Effector CD8-positive, alpha-beta T cell (primary cell): Measurements from ENCODE around the gene GALNT10.

Experiments
- DNase-seq: peaks from one replicate; lab custom pipeline; 2025; lab: John Stamatoyannopoulos, UW

GALNT10 gene

GRCh38 chr5:154406826-154407225 lies 216.3 kb downstream of the GALNT10 start:
- no peak for DNase-seq

GRCh38 chr5:154408811-154409210 lies 218.3 kb downstream of the GALNT10 start:
- no peak for DNase-seq

DNA sequence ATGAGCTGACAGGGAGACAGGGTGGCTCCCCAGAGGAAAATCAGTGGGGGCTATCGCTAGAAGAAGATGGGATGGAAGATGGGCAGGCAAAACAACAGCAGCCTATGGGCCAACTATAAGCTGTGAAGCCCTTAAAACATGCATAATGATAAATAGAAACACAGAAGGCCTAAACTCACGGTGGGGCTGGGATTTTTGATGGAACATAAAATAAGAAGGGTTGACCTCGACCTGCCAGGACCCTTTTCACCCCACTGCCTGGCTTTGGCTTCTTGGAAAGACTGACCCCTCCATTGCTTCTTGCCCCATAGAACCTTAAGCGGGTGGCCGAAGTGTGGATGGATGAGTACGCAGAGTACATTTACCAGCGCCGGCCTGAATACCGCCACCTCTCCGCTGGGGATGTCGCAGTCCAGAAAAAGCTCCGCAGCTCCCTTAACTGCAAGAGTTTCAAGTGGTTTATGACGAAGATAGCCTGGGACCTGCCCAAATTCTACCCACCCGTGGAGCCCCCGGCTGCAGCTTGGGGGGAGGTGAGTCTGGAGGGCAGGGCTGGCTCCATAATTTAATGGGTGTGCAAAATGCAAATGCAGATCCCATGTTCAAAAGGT lies 218.8 kb downstream of the GALNT10 start:
- DNase-seq = no peak

- no peak for DNase-seq
These were observed 219.5 kb downstream of the GALNT10 start for GRCh38 chr5:154410008-154410407.

- no peak for DNase-seq
These were observed 220.3 kb downstream of the GALNT10 start for GRCh38 chr5:154410786-154411185.

DNA sequence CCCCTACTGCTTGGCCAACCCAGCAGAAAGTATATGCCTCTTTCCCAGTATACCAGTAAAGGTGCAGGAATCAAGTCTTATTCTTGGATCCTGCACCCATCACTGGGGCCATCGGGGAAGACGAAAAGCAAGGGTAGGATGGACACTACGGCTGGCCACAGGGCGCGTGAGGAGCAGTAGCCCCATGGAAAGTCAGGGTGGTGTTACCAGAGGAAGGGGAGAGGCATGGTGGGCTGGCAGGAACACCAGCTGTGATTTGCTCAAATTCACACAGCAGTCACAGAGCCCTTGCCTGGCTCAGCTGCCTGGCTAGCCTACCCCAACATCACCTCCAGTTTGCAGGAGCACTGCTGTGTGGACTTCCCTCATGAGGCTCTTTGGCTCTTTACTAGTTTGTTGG lies 220.8 kb downstream of the GALNT10 start:
- no peak for DNase-seq

DNA sequence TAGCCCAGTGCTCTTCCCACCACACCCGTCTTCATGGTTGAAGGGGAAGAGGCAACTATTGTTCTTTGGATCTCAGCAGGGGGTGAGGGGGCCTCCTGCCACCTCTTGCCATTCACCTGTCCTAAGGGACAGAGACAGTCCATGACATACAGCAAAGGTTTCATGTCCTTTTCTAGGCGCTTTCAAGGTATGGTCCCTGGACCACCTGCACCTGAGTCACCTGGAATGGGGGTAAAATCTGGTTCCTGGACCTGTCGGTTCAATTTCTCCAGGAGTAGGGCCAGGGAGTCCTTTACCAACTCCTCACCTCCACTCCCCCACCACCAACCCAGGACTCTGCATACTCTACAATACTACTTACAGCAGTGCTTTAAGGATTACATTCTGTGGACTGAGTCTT lies 221.8 kb downstream of the GALNT10 start:
- DNase-seq = no peak

DNA sequence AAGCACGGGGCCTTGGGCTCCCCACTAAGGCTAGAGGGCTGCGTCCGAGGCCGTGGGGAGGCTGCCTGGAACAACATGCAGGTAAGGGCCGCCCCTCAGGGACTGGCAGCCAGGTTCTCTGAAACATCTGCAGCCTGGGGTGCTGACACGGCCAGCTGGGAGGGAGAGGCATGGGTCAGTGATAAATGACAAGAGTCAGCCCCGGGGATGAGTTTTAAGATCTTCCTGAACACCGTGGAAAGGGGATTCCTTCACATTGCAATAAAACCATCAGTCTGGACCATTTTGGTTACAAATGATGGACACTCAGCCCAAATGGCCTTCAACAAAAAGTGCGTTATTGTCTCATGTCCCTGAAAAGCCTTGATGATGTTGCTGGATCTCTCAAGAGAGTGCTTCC lies 222.4 kb downstream of the GALNT10 start:
- DNase-seq = no peak

GRCh38 chr5:154415114-154415513 lies 224.6 kb downstream of the GALNT10 start:
- no peak for DNase-seq

DNA sequence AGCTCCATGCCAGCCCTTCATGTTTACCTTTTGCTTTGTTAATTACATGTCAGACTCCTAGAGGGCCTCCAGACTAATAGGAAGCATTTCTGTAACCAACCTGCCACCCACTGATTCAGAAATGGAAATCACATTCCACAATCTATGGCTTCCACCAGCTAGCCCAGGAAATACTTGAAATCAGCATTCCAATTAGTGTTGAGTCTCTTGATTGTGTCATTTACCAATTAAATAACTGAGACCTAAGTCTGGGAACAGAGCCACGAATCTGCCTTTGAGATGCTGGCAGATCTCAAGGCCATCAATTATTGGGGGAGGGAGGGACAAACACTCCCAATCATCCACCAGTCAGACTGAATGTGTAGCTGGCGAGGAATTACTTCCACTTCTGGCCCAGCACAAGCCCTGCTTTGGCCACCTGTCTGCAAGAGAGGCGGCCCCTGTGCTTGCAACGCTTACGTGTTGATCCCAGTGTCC lies 227.8 kb downstream of the GALNT10 start:
- DNase-seq = no peak

DNA sequence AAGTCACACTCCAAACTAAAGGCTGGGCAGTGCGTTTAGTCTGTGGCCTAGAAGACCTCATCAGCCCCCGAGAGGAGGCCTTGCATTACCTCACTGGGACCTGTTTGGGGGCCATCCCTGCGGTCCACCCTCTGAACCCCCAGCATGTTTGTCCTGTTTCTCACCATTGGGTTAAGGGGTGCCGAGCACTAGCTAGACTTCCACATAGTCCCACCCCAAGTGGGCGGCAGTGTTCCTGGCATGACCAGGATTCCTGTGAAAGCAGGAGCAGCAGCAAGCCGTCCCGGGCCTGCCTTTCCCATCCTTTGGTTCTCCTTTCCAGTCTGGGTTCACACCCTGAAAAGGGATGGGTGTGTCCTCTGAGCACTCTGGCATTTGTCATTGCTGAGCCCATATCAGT lies 228.7 kb downstream of the GALNT10 start:
- DNase-seq = no peak

GRCh38 chr5:154421868-154422267 lies 231.3 kb downstream of the GALNT10 start:
- DNase-seq = no peak

GRCh38 chr5:154422298-154422697 lies 231.8 kb downstream of the GALNT10 start:
- no peak for DNase-seq

DNA sequence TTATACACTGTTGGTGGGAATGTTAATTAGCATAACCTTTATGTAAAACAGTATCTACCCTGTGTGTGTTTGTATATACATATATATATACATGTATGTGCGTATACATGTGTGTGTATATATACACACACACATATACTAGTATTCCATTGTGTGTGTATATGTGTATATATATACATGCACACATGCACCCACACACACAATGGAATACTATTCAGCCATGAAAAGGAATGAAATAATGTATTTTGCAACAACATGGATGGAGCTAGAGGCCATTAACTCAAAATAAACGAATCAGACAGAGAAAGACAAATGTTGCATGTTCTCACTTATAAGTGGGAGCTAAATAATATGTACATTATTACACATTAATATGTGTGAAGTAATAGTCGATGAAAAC lies 237.7 kb downstream of the GALNT10 start:
- no peak for DNase-seq

GRCh38 chr5:154429341-154429740 lies 238.8 kb downstream of the GALNT10 start:
- DNase-seq = no peak

GRCh38 chr5:154430466-154430865 lies 239.9 kb downstream of the GALNT10 start:
- DNase-seq = no peak

- DNase-seq = no peak
These were observed 240.6 kb downstream of the GALNT10 start for GRCh38 chr5:154430961-154431630.

DNA sequence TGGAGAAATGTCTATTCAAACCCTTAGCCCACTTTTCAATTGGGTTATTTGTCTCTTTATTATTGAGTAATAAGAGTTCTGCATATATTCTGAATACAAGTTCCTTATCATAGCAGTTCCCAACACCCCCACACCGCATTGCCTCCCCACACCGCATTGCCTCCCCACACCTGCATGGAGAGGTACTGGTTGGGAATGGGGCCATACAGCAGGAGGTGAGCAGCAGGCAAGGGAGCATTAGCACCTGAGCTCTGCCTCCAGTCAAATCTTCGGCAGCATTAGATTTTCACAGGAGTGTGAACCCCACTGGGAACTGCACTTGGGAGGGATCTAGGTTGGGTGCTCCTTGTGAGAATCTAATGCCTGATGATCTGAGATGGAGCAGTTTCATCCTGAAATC lies 244.7 kb downstream of the GALNT10 start:
- no peak for DNase-seq

DNA sequence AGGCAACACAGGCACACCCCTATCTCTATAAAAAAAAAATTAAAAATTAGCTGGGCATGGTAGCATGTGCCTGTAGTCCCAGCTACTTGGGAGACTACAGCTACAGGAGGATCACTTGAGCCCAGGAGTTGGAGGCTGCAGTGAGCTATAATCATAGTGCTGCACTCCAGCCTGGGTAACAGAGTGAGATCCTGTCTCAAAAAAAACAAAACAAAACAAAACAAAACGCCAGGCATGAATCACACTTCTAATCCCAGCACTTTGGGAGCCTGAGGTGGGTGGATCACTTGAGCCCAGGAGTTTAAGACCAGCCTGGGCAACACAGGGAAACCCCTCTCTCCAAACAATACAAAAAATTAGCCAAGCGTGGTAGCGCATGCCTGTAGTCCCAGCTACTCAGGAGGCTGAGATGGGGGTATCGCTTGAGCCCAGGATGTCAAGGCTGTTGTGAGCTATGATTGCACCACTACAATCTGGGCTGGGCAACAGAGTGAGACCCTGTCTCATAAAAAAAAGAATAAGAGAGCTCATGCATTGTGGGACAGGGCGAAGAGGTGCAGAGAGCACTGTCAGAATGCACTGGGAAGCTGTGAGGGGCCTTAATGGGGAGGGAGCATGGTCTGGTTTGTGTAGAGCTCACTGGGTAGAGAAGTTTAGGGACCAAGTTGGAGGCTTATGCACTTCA lies 246.9 kb downstream of the GALNT10 start:
- DNase-seq = no peak

DNA sequence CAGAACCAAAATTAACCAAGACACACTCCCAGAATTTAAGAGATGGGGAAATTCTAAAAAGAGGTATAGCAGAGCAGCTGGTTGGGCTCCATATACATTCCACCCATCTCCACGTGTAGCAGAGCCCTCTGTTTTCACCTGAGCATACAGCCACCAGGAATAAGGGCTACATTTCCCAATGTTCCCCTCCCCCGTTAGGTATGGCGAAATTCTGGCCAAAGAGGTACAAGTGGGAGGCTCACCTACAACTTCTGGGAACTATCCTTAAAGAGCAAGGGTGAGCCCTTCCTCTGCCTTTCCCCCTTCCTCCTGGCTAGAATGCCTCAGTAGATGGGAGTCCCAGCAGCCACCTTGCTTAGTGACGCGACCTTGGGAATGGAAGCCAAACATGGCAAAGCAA lies 250.0 kb downstream of the GALNT10 start:
- DNase-seq = no peak

DNA sequence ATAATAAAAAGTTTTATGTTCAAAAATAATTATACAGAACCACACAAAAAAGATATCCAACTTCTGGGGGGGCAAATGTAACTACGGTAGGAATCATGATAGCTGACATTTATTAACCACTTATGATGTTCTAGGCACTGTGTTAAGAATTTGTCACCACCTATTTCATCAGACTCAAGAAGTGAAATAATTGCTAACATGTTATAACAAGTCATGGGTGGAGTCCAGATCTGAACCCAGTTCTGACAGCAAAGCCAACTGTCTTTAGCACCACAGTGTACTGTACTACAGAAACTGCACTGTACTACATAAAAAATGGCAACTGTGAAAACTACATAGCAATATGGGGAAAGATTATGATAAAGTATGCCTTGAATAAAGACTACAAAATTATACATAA lies 252.3 kb downstream of the GALNT10 start:
- no peak for DNase-seq

GRCh38 chr5:154444556-154445421 lies 254.3 kb downstream of the GALNT10 start:
- DNase-seq = peak; percentile 2
